ENCODE measurements around the gene CTSA. TPM values are rescaled to one million over a fixed set of nuclear protein-coding genes. Genes with fewer than 3 reads are reported as not detected.

Gene CTSA
- total and polyA plus RNA-seq, 9 of the 15 experiments (the other 6 are each of a cell fraction or from before 2014, with no cell fraction given), result 8.8 to 61.7 (median 28.3) TPM

GRCh38 chr20:45857114-45857881 is 33.8 kb upstream of the CTSA start, which contains the start of the genes ACOT8 and ZSWIM3 (continued):
- TF ChIP-seq ETS2 (tag; IDR thresholded peaks at IDR 0.05; ENCODE audit: borderline replicate concordance, poor library complexity, severe bottlenecking), result no peak
- no peak for TF ChIP-seq POLR3A (IDR thresholded peaks at IDR 0.05; ENCODE audit: borderline replicate concordance, extremely low read depth, insufficient read depth, insufficient read length)
- TF ChIP-seq ZNF23 (CRISPR knock-in tag; IDR thresholded peaks at IDR 0.05), result no peak
- TF ChIP-seq PREB (CRISPR knock-in tag; IDR thresholded peaks at IDR 0.05), result no peak
- no peak for TF ChIP-seq DLX4 (CRISPR knock-in tag; IDR thresholded peaks at IDR 0.05)
- TF ChIP-seq MTF1 (CRISPR knock-in tag; IDR thresholded peaks at IDR 0.05; ENCODE audit: borderline replicate concordance), result no peak
- TF ChIP-seq TCF7L2 (IDR thresholded peaks at IDR 0.05; ENCODE audit: low read depth, low read length), result no peak
- peak; percentile 38; the same call in 1 of the 2 replicates for TF ChIP-seq MYC (IDR thresholded peaks at IDR 0.05; ENCODE audit: low read depth, low read length)
- TF ChIP-seq MYC (CRISPR knock-in tag; IDR thresholded peaks at IDR 0.05; ENCODE audit: borderline replicate concordance, low read depth), result 0 out of 2 replicates have a peak, but pooled peaks have one; percentile 37
- no peak for TF ChIP-seq PHF21A (IDR thresholded peaks at IDR 0.05; ENCODE audit: borderline replicate concordance, low read depth)
- no peak for TF ChIP-seq DPF2 (IDR thresholded peaks at IDR 0.05)
- TF ChIP-seq HNRNPLL (IDR thresholded peaks at IDR 0.05; ENCODE audit: low read depth, low read length, poor library complexity, severe bottlenecking), result peak; percentile 22
- no peak for TF ChIP-seq PTBP1 (IDR thresholded peaks at IDR 0.05; ENCODE audit: low read depth, low read length)
- peak; percentile 36; the same call in 1 of the 2 replicates for TF ChIP-seq ZBTB12 (CRISPR knock-in tag; IDR thresholded peaks at IDR 0.05)
- TF ChIP-seq DNMT1 (IDR thresholded peaks at IDR 0.05), result no peak
- no peak for TF ChIP-seq SETDB1 (IDR thresholded peaks at IDR 0.05; ENCODE audit: low read length)
- no peak for TF ChIP-seq NFE2L1 (tag; IDR thresholded peaks at IDR 0.05; ENCODE audit: borderline replicate concordance, low read depth)
- peak; percentile 62 for TF ChIP-seq C11orf30 (IDR thresholded peaks at IDR 0.05; ENCODE audit: low read depth)
- no peak for TF ChIP-seq NCOR1 (IDR thresholded peaks at IDR 0.05)
- no peak for TF ChIP-seq TFAM (CRISPR knock-in tag; conservative IDR thresholded peaks at IDR 0.05)
- TF ChIP-seq NR2C1 (IDR thresholded peaks at IDR 0.05), result peak; percentile 97
- TF ChIP-seq NR2C1 (tag; IDR thresholded peaks at IDR 0.05), result peak; percentile 98
- TF ChIP-seq YY1 (IDR thresholded peaks at IDR 0.05; ENCODE audit: borderline replicate concordance in 1 of 3, control insufficient read depth in 1 of 3, extremely low read depth in 1 of 3, insufficient read depth in 3 of 3, insufficient read length in 1 of 3, insufficient replicate concordance in 2 of 3, low read depth in 1 of 3, low read length in 2 of 3), result peak in 2 of 3 experiments; percentile 22 to 55
- TF ChIP-seq ZNF3 (CRISPR knock-in tag; IDR thresholded peaks at IDR 0.05), result no peak
- no peak for TF ChIP-seq MYNN (IDR thresholded peaks at IDR 0.05)
- no peak for TF ChIP-seq MYNN (CRISPR knock-in tag; IDR thresholded peaks at IDR 0.05)

All from K562 (cell line).